H7 (cell line): ENCODE data around the gene GRIK4. TPM values are rescaled to one million over a fixed set of nuclear protein-coding genes. Genes with fewer than 3 reads are reported as not detected.

ENCODE experiments used
- DNase-seq: peaks from one replicate; pipeline ENCODE4 v3.0.0; 2012
- H3K27me3 ChIP-seq: 2 replicates; pipeline ENCODE4 v1.6.0; 2011; ENCODE audit warnings: mild to moderate bottlenecking, low read length; ENCODE audit not compliant: control insufficient read depth, insufficient read depth
- H3K36me3 ChIP-seq: replicated peaks from 2 replicates; pipeline ENCODE4 v1.5.1; 2011; ENCODE audit warnings: low read length; ENCODE audit not compliant: control insufficient read depth, insufficient read depth
- H3K4me3 ChIP-seq: 2 replicates; pipeline ENCODE4 v1.5.1; 2011; ENCODE audit warnings: low read depth, mild to moderate bottlenecking, control low read depth, low read length, moderate library complexity; ENCODE audit not compliant: insufficient read depth
- total RNA-seq: library from RNA; depleted of rRNA; stranded (reverse); fragments of >200 nt; shearing (Covaris generic); gene quantifications from 2 replicates; pipeline ENCODE4 v1.2.3, GENCODE V29; 2014

Gene GRIK4
- total RNA-seq, 1 experiment from 2014 or later, result 1.0 TPM

DNA sequence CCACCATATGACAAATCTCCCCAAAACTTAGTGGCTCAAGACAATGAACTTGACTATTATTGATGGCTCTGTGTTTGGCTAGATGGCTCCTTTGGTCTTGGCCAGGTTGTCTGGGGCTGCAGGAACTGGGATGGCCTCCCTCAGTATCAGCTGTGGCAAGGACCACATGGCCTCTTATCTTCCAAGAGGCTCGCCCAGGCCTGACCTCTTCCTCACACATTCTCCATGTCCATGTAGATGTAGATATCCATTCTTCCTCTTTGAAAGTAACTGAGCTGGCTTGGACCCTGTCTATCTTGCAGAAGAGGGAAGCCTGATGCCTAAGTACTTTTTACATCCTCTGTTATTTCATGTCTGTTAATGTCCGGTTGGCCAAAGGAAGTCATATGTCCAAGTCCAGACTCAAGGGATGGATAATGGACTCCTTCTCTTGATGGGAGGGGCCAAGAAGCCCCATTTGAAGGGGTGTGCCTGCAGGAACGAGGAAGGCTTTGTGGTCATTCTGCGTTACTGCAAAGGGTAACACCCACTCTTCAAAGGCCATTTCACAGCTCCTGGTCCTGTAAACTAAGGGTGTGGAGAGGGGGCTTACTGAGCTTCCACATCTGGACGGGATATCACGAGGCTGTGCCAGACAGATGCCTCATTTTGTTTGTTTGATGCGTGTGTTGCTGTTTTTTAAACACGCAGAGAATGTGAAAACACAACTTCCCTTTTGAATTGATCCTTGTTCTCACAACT lies 87.1 kb downstream of the GRIK4 start:
- H3K36me3 ChIP-seq, result no peaks in the 10 kb centered on the region
- DNase-seq, result no peak
- H3K4me3 ChIP-seq, result no peak overlapping the region
- no peaks in the 10 kb centered on the region; the same call in 1 of the 2 replicates for H3K27me3 ChIP-seq

GRCh38 chr11:120599816-120600420 lies 88.4 kb downstream of the GRIK4 start:
- no peak for DNase-seq
- Histone ChIP-seq H3K36me3 (no peaks in the 10 kb centered on the region), H3K27me3 (no peaks in the 10 kb centered on the region; the same call in 1 of the 2 replicates), H3K4me3 (no peak overlapping the region)

- no peak overlapping the region for H3K4me3 ChIP-seq
- no peak for DNase-seq
These were observed 90.0 kb downstream of the GRIK4 start for GRCh38 chr11:120601536-120601935.

DNA sequence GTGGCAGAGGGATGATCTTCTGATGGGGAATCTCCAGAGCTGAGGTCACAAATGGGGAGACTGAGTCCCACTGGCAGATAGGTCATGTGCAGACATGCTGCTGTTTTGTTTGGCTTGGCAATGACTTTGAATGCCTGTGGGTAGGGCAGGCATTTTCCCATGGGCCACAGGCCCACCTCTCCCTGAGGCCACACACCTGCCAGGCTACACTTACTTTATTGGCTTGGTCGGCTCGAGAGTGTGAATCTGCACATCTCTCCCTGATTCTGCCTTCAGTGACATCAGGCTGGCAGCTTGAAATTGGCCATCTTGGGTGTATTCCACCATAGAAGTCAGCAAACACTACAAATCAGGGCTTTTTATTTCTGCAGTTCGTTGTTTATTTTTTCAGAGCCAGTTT lies 91.5 kb downstream of the GRIK4 start:
- no peaks in the 10 kb centered on the region for H3K27me3 ChIP-seq
- H3K36me3 ChIP-seq, result no peaks in the 10 kb centered on the region
- DNase-seq, result no peak
- no peak overlapping the region for H3K4me3 ChIP-seq

More at GRCh38 chr11:120601536-120601935, 90.0 kb downstream of the GRIK4 start:
- H3K27me3 ChIP-seq, result no peaks in the 10 kb centered on the region
- H3K36me3 ChIP-seq, result no peaks in the 10 kb centered on the region

DNA sequence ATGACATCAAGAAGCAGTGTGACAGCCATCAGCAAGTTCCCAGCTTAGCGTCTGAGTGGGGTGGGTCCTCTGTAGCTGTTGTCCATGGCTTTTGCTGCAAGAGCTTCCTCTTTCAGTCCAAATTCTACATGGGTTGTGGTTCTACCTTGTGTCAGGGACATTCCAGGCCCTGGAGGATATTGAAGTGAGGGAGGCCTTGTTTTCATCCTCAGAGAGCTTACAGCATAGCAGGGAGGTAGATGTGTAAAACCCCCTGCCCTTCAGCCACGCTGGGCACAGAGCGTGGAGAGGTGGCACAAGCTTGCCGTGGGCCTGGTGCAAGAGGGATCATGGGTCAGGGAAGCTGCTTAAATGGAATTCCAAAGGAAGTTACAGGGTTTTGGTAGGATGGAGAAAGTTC lies 93.9 kb downstream of the GRIK4 start:
- Histone ChIP-seq H3K4me3 (no peak overlapping the region), H3K27me3 (no peaks in the 10 kb centered on the region), H3K36me3 (no peaks in the 10 kb centered on the region)
- no peak for DNase-seq

DNA sequence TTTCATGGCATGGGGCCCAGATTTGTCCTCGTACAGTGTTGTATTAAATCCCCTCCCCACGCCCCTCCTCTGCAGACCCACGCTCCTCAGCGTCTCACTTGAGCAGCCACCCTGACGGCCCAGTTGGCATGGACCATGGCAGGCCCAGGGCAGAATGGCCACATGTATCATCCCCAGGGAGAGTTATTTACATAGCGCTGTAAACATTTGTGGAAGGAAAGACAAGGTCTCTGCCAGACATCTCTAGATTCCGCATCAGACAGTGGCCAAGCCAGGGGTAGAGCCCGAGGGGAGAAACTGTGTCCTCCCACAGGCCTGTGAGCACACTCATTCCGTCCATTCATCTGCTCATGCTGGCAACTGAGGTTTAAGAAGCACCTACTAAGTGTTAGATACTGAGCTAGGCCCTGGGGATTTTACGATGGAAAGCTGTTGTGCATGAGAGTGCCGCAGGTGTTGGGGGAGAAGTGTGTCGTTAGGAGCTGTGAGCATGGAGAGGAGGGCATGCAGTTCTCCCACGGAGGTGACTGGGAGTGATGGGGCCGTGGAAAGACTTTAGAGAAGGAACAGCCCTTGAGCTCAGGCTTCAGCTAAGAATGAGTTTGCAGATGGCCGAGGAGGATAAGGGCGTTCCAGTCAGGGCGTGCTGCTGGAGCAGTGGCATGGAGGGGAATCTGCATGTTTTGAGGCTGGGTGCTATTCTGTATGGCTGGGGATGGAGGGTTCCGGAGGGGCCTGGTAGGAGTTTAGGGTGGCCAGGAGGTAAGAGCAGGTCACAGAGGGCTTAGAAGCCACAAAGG lies 94.9 kb downstream of the GRIK4 start:
- no peaks in the 10 kb centered on the region for H3K36me3 ChIP-seq
- no peak overlapping the region for H3K4me3 ChIP-seq
- no peaks in the 10 kb centered on the region for H3K27me3 ChIP-seq
- no peak for DNase-seq

- Histone ChIP-seq H3K36me3 (no peaks in the 10 kb centered on the region), H3K27me3 (no peaks in the 10 kb centered on the region), H3K4me3 (no peak overlapping the region)
- DNase-seq, result no peak
These were observed 96.5 kb downstream of the GRIK4 start for GRCh38 chr11:120608061-120608460.

- peak; percentile 77 for DNase-seq
- H3K4me3 ChIP-seq, result no peak overlapping the region
- H3K36me3 ChIP-seq, result no peaks in the 10 kb centered on the region
- H3K27me3 ChIP-seq, result no peaks in the 10 kb centered on the region
These were observed 97.2 kb downstream of the GRIK4 start for GRCh38 chr11:120608760-120609211.

GRCh38 chr11:120610111-120610510 lies 98.6 kb downstream of the GRIK4 start:
- Histone ChIP-seq H3K36me3 (no peaks in the 10 kb centered on the region), H3K27me3 (no peaks in the 10 kb centered on the region), H3K4me3 (no peak overlapping the region)
- DNase-seq, result no peak

- no peak overlapping the region for H3K4me3 ChIP-seq
- H3K36me3 ChIP-seq, result no peaks in the 10 kb centered on the region
- DNase-seq, result peak; percentile 67
- no peaks in the 10 kb centered on the region for H3K27me3 ChIP-seq
These were observed 100.0 kb downstream of the GRIK4 start for GRCh38 chr11:120611581-120611980.

DNA sequence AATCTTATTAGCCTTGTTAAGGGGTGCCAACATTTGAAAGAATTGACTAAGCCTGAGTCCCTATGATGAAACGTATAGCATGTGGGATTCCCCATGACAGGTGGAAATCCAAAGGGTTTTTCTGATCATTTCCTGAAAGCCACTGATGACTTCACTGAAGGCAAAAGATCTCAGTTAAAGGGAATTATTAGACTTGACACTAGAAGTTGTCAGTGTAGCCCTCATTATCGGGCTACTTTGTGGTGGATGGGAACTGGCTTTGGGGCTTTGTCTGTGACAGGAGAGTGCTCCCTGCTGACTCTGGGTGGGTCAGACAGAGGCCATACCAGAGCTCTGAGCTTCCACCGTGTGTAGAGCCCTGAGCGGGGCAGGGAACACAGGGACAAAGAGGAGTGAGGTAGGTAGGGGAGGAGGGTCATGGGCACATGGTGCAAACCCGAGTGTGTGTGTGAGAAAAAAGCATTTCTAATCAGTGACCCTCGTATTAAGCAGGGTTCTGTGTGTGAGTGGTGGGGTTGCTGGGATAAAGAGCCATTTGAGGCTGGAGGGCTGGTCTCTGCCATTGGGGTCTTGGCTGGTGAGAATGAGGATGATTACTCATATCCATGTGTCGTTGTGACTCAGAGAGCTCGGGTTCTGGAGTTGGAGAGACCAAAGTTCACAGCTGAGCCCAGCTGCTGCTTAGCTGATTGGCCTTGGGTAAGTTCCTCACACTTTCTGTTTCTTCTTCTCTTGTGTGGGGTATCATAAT lies 101.1 kb downstream of the GRIK4 start:
- Histone ChIP-seq H3K27me3 (no peaks in the 10 kb centered on the region), H3K4me3 (no peak overlapping the region), H3K36me3 (no peaks in the 10 kb centered on the region; the same call in 1 of the 2 replicates)
- DNase-seq, result no peak

DNA sequence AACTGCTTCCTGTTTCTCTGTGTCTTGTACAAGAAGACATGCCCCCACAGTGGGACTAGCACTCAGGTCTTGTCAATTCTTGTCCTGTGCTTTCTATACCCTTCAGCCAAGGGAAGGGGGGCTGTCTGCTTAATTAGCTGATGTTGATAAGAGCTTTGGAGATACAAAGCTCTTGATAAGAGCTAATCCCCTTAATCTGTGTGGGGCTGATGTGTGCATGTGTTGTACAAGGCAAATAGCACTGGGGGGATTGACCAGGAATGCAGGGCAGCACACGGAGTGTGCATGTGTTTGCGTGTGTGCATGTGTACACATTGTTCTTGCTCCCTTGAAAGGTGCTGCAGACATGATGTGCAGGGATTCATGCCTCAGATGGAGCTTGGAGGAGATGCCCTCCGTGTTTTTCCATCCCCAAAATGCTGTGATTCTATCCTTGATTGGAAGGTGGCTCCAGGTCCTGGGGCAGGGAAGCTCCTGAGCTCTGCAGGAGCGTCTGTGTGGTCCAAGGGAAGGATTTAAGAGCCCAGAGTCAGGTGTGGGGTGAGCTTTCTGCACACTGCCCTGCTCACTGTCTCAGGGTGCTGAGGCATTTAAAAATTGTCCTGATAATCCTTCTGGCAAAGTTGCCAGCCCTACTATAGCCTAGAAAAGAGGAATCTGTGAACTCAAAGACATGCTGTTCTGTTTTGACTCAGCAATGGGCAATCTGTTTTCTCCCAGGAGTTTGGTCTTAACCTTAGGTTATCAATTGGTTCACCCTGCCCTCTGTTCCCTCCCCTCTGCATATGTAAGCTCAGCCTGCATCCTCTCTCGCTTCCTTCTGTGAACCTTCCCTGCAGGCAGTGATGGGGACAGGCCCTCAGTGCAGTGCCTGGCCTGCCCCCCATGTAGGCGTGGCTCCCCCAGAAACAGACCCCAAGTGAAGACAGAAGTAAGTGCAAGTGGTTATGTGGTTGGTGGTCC lies 102.0 kb downstream of the GRIK4 start:
- DNase-seq, result no peak

DNA sequence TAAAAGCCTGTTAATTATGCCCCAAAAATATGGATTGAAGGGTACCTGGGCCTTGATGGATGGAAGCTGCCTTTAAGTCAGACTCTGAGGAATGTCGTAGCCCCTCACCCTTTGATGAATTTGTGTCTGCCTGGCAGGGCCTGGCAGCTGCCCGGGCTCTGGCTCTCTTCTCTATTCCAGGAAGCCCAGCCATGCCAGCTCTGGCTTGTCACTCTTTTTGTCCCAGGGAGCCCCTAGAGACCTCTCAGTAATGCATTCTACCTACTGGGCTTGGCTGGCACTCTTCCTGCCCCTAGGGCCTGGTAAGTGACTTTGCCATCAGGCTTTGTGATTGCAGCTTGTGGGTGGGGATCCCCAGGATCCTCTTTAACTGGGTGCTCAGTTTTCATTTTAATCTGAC lies 103.8 kb downstream of the GRIK4 start:
- no peak for DNase-seq
- Histone ChIP-seq H3K36me3 (no peaks in the 10 kb centered on the region; the same call in 1 of the 2 replicates), H3K4me3 (no peak overlapping the region), H3K27me3 (no peaks in the 10 kb centered on the region)

More for the DNA sequence above, 102.0 kb downstream of the GRIK4 start:
- no peak overlapping the region for H3K4me3 ChIP-seq
- no peaks in the 10 kb centered on the region; the same call in 1 of the 2 replicates for H3K36me3 ChIP-seq
- H3K27me3 ChIP-seq, result no peaks in the 10 kb centered on the region
